HG03139 (cell line): ENCODE measurements around the gene FAM53A.
"Not testable (repeated sequence)": the region's sequence is repeated elsewhere in the genome, so short reads cannot be mapped to it uniquely, and the experiment has no call there.

Source experiments
- ATAC-seq: cut with Tn5 transposase; IDR thresholded peaks from one replicate; pipeline ENCODE4 v1.9.1; 2021; ENCODE audit not compliant: unreplicated experiment

The FAM53A gene

GRCh38 chr4:1717129-1718094, 33.3 kb upstream of the FAM53A start:
- ATAC-seq = no peak

- ATAC-seq = no peak
Observed at GRCh38 chr4:1716065-1716945, 32.2 kb upstream of the FAM53A start.

- ATAC-seq = no peak
Observed at GRCh38 chr4:1715002-1715758, 31.1 kb upstream of the FAM53A start.

GRCh38 chr4:1714303-1715001, 30.3 kb upstream of the FAM53A start:
- no peak for ATAC-seq

- ATAC-seq = no peak
Observed at GRCh38 chr4:1713003-1713851, 29.1 kb upstream of the FAM53A start.

GRCh38 chr4:1712216-1713002, 28.3 kb upstream of the FAM53A start, which contains the start of gene SLBP:
SLBP (minus strand) TSS chr4:1712319; CDS start chr4:1712188, 131 bp downstream.
- ATAC-seq = peak; percentile 71

- no peak for ATAC-seq
Observed at GRCh38 chr4:1711571-1712215, 27.6 kb upstream of the FAM53A start.

GRCh38 chr4:1711055-1711570, 27.0 kb upstream of the FAM53A start:
- no peak for ATAC-seq

- no peak for ATAC-seq
Observed at GRCh38 chr4:1708581-1708980, 24.5 kb upstream of the FAM53A start.

GRCh38 chr4:1706358-1706757, 22.2 kb upstream of the FAM53A start:
- no peak for ATAC-seq

GRCh38 chr4:1705732-1706131, 21.6 kb upstream of the FAM53A start:
- ATAC-seq = no peak

- ATAC-seq = no peak
Observed at GRCh38 chr4:1703867-1704266, 19.8 kb upstream of the FAM53A start.

- ATAC-seq = not testable (repeated sequence)
Observed at GRCh38 chr4:1701671-1702070, 17.6 kb upstream of the FAM53A start.

GRCh38 chr4:1695913-1696312, 11.8 kb upstream of the FAM53A start:
- no peak for ATAC-seq

GRCh38 chr4:1693131-1693896, 9.2 kb upstream of the FAM53A start:
- no peak for ATAC-seq

GRCh38 chr4:1691737-1692373, 7.7 kb upstream of the FAM53A start:
- ATAC-seq = no peak

- no peak for ATAC-seq
Observed at GRCh38 chr4:1690698-1691097, 6.6 kb upstream of the FAM53A start.
